H1 (cell line): ENCODE data around the gene RAN. TPM values are rescaled to one million over a fixed set of nuclear protein-coding genes. Genes with fewer than 3 reads are reported as not detected.

ENCODE experiments used
- CBX8 ChIP-seq: fragments of 300-800, 300-1000 bp; sonication (generic); IDR thresholded peaks from 2 replicates; pipeline ENCODE4 v1.7.1; 2016; ENCODE audit warnings: low read depth, low read length, borderline replicate concordance
- FOSL1 ChIP-seq: IDR thresholded peaks from 2 replicates; pipeline ENCODE4 v1.6.1; 2011; ENCODE audit warnings: mild to moderate bottlenecking, low read depth, low read length, moderate library complexity; ENCODE audit not compliant: insufficient read depth
- HDAC6 ChIP-seq: IDR thresholded peaks from one replicate; pipeline ENCODE4 v1.7.1; 2012; ENCODE audit warnings: low read depth, mild to moderate bottlenecking, inconsistent platforms, low read length, moderate library complexity
- POLR2A ChIP-seq, 2 experiments: IDR thresholded peaks; 1 replicate in 1 of 2; 2 replicates in 1 of 2; pipeline ENCODE4 v1.6.1; 2011; ENCODE audit warnings: low read depth in 2 of 2, low read length in 2 of 2, mild to moderate bottlenecking in 2 of 2; ENCODE audit errors: control extremely low read depth in 1 of 2
- RNF2 ChIP-seq: fragments of 200-900, 300-1000 bp; sonication (generic); IDR thresholded peaks from 2 replicates; pipeline ENCODE4 v1.7.1; 2016; ENCODE audit warnings: borderline replicate concordance, low read depth, mild to moderate bottlenecking, antibody characterized with exemption, low read length; ENCODE audit not compliant: poor library complexity, severe bottlenecking; ENCODE audit errors: missing control alignments
- SP4 ChIP-seq: IDR thresholded peaks from 2 replicates; pipeline ENCODE4 v1.6.1; 2012; ENCODE audit warnings: low read length, inconsistent platforms
- SUZ12 ChIP-seq: fragments of 200-600 bp; sonication (generic); IDR thresholded peaks from 2 replicates; pipeline ENCODE4 v1.6.1; 2012; ENCODE audit warnings: mild to moderate bottlenecking, inconsistent platforms, low read length, moderate library complexity, mixed read lengths
- TAF7 ChIP-seq: optimal IDR thresholded peaks from 2 replicates; pipeline ENCODE3; 2011; ENCODE audit warnings: low read depth, mild to moderate bottlenecking, inconsistent platforms, low read length, moderate library complexity, borderline replicate concordance
- YY1 ChIP-seq: IDR thresholded peaks from 2 replicates; pipeline ENCODE4 v1.6.1; 2011; ENCODE audit warnings: low read depth, mild to moderate bottlenecking, low read length
- ZNF274 ChIP-seq: IDR thresholded peaks from 2 replicates; pipeline ENCODE4 v1.7.0; 2012; ENCODE audit warnings: low read length, borderline replicate concordance; ENCODE audit errors: extremely low read depth
- polyA plus RNA-seq, 7 experiments: library from polyadenylated mRNA; depleted of rRNA in 3 of 7; stranded (reverse) in 5 of 7; unstranded in 2 of 7; fragments of >200 nt in 5 of 7; fragments of 200-250 nt in 2 of 7; gene quantifications; 1 replicate in 5 of 7; 2 replicates in 1 of 7; 4 replicates in 1 of 7; pipeline versions ENCODE4 v1.2.1 to v1.2.3, GENCODE V29; 2011 to 2013; ENCODE audit warnings: missing spikeins in 2 of 7, mixed read lengths in 2 of 7
- total RNA-seq: library from RNA; stranded (reverse); fragmentation: NEBNext Ultra II Directional; extraction: Animal tissue kit (Norgen Biotek cat#: 25700); gene quantifications from 2 replicates; pipeline ENCODE4 v1.2.1, GENCODE V29; 2021
- TF ChIP-seq, protein P1 (sequence below): fragments of 300-600 bp; sonication (generic); IDR thresholded peaks from 2 replicates; pipeline ENCODE4 v1.7.1; 2012; ENCODE audit warnings: low read length, moderate library complexity, mild to moderate bottlenecking, inconsistent platforms; ENCODE audit not compliant: insufficient replicate concordance

The RAN gene
- total and polyA plus RNA-seq, 2 of the 8 experiments (the other 6 are each of a cell fraction or from before 2014, with no cell fraction given) = 2,064 to 2,203 TPM

DNA sequence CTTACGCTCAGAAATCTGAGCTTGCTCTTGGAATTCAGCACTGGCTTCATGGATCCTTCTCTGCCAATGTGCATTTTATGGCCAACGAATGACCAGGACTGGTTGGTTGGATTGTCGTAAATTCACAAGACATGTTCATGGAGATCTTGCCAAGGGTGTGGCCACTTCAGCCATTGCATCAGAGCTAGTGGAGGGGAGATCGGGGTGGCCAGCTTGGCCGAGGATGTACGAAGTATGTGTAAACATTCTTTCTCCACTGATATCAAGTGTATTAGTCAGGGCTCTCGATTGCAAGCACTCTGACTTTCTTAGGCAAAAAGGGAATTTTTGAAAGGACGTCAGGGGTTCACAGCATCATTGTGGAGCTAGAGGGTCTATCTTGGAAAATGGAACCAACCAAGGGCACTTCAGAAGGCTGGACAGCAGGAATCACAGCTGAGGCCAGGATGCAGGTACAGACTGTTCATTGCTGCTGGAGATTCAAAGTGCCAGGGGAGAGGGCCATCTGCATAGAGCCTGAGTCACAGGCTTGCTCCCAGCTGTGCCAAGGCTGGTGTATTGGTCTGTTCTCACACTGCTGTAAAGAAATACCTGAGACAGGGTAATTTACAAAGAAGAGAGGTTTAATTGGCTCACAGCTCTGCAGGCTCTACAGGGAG, 49.0 kb downstream of the RAN start (continued):
- TF ChIP-seq, protein P1, sequence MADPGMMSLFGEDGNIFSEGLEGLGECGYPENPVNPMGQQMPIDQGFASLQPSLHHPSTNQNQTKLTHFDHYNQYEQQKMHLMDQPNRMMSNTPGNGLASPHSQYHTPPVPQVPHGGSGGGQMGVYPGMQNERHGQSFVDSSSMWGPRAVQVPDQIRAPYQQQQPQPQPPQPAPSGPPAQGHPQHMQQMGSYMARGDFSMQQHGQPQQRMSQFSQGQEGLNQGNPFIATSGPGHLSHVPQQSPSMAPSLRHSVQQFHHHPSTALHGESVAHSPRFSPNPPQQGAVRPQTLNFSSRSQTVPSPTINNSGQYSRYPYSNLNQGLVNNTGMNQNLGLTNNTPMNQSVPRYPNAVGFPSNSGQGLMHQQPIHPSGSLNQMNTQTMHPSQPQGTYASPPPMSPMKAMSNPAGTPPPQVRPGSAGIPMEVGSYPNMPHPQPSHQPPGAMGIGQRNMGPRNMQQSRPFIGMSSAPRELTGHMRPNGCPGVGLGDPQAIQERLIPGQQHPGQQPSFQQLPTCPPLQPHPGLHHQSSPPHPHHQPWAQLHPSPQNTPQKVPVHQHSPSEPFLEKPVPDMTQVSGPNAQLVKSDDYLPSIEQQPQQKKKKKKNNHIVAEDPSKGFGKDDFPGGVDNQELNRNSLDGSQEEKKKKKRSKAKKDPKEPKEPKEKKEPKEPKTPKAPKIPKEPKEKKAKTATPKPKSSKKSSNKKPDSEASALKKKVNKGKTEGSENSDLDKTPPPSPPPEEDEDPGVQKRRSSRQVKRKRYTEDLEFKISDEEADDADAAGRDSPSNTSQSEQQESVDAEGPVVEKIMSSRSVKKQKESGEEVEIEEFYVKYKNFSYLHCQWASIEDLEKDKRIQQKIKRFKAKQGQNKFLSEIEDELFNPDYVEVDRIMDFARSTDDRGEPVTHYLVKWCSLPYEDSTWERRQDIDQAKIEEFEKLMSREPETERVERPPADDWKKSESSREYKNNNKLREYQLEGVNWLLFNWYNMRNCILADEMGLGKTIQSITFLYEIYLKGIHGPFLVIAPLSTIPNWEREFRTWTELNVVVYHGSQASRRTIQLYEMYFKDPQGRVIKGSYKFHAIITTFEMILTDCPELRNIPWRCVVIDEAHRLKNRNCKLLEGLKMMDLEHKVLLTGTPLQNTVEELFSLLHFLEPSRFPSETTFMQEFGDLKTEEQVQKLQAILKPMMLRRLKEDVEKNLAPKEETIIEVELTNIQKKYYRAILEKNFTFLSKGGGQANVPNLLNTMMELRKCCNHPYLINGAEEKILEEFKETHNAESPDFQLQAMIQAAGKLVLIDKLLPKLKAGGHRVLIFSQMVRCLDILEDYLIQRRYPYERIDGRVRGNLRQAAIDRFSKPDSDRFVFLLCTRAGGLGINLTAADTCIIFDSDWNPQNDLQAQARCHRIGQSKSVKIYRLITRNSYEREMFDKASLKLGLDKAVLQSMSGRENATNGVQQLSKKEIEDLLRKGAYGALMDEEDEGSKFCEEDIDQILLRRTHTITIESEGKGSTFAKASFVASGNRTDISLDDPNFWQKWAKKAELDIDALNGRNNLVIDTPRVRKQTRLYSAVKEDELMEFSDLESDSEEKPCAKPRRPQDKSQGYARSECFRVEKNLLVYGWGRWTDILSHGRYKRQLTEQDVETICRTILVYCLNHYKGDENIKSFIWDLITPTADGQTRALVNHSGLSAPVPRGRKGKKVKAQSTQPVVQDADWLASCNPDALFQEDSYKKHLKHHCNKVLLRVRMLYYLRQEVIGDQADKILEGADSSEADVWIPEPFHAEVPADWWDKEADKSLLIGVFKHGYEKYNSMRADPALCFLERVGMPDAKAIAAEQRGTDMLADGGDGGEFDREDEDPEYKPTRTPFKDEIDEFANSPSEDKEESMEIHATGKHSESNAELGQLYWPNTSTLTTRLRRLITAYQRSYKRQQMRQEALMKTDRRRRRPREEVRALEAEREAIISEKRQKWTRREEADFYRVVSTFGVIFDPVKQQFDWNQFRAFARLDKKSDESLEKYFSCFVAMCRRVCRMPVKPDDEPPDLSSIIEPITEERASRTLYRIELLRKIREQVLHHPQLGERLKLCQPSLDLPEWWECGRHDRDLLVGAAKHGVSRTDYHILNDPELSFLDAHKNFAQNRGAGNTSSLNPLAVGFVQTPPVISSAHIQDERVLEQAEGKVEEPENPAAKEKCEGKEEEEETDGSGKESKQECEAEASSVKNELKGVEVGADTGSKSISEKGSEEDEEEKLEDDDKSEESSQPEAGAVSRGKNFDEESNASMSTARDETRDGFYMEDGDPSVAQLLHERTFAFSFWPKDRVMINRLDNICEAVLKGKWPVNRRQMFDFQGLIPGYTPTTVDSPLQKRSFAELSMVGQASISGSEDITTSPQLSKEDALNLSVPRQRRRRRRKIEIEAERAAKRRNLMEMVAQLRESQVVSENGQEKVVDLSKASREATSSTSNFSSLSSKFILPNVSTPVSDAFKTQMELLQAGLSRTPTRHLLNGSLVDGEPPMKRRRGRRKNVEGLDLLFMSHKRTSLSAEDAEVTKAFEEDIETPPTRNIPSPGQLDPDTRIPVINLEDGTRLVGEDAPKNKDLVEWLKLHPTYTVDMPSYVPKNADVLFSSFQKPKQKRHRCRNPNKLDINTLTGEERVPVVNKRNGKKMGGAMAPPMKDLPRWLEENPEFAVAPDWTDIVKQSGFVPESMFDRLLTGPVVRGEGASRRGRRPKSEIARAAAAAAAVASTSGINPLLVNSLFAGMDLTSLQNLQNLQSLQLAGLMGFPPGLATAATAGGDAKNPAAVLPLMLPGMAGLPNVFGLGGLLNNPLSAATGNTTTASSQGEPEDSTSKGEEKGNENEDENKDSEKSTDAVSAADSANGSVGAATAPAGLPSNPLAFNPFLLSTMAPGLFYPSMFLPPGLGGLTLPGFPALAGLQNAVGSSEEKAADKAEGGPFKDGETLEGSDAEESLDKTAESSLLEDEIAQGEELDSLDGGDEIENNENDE = no peak
- no peak for TF ChIP-seq HDAC6
- no peak for TF ChIP-seq RNF2
- TF ChIP-seq SUZ12 = no peak
- TF ChIP-seq CBX8 = no peak
- TF ChIP-seq TAF7 = no peak
- TF ChIP-seq YY1 = no peak
- no peak for TF ChIP-seq FOSL1
- TF ChIP-seq POLR2A (IDR thresholded peaks at IDR 0.05; ENCODE audit: control extremely low read depth in 1 of 2, low read depth in 2 of 2, low read length in 2 of 2) = no peak
- no peak for TF ChIP-seq SP4
- no peak for TF ChIP-seq ZNF274
